GM21576 (cell line): Measurements from ENCODE around the gene TMEM272.

Experiments
- ATAC-seq: cut with Tn5 transposase; IDR thresholded peaks from one replicate; pipeline ENCODE4 v1.9.1; 2021; ENCODE audit warnings: mild to moderate bottlenecking, moderate library complexity; ENCODE audit not compliant: unreplicated experiment

TMEM272 gene, protein sequence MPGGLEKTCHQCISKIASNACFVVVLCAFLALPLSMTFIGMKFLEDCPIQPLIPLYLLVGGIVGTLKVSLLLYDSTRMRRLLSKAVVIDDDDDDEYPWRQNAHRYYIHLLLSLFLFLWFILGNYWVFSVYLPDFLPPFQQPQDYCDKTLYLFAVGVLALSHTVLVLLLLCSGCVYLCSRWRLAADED

DNA sequence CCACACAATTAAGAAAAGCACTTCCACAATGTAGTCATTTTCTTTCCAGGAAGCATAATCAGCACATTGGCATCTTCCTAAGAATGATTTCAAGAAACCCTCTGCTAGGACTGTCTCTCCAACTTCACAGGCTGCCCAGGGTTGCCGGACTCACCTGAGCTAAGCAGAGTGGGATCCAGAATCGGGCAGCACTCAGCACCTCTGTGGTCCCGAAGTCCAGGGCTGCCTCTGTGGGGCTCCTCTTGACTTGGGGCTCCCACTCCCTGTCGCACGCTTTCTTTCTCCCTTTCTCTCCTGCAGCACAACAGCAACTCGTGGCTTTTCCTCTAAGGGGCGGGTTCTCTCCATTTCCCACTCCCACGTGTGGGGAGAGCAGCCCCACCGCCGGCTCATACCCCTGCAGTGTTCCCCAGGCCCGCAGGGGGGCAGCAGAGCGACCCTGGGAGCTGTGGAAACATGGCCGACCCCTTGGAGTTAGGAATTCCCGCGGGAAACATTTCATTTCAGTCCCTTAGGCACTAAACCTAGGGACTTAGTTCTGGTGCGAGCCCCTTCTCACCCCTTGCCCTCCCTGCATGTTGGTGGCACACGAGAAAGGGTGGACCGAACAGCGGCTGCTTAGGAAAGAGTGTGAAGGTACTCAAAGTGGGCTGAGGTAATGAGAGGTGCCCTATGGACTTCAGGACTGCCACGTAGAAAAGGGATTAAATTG is at the start of gene TMEM272:
Gene TMEM272, minus strand, starts transcription at position 316 of the 712 bp plus-strand sequence. CDS start 6,647 bp downstream, outside the sequence.
- ATAC-seq: peak; percentile 53

DNA sequence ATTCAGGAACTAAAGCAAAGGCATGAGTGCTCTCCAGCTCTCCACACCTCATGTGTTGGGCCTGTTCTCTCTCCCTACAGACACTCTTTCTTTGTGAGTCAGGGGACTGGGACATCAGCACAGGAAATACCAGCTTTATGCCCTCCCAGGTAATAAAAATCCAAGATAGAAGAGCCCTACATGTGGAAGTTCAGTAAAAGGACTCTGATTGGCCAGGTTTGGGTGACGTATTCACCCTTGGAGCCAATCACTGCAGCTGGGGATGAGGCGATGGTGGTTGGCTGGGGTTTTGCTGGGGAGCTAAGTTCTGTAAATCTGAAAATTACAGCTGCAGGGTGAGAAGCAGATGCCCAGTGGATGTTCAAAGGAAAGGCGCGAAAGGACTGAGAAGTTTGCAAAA is 49.3 kb upstream of the TMEM272 start:
- no peak for ATAC-seq

DNA sequence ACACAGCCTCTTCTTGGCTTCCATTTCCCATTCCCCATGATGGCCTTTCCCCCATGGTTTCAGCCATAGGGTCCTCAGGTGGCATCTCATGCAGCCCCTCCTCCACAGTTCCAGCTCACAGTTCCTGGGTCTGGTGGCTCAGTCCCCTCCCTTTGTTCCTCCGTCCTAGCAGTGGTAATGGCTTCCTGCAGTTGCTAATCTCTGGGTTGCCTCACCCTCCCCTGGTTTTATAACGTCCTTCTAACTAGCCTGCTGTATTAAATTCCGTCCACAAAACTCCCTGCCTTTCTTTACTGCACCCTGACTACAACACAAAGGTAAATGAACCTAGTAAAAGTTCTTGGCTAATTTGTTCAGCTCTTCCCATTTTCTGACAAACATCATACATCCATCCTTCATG is 47.7 kb upstream of the TMEM272 start:
- ATAC-seq: no peak

DNA sequence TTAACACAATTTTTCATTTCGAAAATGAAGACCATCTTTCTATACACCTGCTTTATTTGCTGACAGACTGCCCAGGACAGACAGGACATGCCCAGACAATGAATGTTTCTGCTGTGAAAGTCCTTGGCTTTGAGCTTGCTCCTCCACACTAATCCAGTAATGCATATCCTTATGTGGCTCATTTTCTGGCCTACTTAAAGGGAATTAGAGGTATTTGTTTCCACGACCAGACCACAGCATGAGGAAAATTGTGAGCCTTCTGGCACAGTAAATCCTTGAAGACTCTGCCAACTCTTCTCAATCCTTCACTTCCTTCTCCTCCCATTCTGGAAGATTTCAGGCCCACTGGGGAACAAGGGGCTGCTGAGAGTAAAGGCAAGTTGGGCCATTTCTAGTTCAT is 42.5 kb upstream of the TMEM272 start:
- no peak for ATAC-seq

DNA sequence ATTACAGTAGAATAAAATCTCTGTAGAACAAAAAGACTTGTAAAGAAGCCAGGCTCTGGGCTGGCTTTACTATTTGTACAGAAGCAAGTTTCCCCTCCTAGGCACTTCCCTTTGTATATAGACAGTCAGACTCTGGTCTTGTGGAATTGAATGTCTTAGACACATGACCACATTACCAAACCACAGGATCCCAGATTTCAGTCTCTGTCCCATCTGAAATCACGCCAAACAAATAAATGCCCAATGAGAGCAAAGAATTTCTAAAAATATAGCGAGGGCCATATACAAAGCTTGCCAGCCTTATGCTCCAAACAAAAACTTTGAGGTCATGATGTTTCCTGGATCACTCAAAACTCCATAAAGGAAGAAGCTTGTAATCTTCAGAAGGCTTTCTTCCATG is 40.7 kb upstream of the TMEM272 start:
- ATAC-seq: no peak

DNA sequence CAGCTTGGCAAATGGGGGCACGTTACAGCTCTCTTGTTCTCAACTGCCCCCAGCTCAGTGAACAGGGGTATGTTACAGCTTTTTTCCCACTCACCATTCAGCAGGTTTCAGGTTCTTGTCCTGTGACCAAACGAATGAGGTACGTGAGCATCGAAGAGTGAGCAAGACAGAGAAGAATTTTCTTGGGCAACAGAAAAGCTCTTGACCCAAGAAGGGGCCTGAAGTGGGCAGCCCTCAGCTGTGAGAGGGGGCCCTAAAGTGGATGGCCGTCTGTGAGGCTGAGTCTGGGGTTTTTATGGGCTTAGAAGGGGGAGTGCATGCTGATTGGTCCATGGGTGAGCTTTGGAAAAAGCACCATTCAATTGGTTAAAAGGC is 38.2 kb upstream of the TMEM272 start:
- no peak for ATAC-seq

DNA sequence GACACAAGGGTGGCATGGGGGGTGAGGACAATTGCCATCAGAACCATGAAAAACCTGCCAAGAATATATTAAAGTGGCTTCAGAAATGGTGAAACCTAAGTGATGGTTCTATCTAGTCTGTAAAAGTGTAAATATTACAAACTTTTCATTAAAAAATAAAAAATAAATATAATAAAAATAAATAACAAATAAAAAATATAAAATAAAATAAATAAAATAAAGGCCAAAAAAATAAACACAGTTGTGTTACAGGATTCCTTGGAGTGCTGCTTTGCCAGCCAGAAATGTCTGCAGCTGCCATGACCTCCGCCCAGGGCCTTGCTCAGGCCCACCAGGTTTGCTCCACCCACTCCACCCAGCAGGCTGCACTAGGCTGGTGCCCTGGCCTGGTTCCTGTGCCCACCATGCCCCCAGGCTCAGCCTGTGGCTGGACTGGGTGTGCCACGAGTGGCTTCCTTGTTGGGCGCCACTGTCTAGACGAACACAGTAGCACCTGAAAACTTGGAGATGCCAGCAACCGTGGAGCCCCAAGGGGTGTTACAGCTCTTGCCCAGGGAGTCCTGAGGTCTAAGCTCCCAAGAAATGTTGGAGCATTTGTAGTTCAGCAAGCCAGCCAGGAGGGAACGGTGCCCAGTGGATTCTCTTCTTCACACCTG is 37.7 kb upstream of the TMEM272 start:
- ATAC-seq: no peak

DNA sequence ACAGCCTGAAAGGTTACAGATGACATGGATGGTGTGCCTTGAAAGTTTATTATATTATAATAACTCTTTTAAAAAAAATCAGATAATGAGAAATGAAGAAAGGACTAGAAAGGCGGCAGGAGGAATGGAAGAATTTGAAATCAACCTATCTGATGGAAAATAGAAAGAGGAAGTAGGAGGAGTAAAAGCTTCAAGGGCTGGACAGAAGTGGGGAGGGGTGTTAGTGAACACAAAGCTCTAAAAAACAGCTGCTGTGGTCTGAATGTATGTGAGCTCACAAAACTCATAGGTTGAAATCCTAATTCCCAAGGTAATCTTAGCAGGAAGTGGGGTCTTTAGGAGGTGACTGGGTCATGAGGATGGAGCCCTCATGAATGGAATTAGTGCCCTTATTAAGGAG is 36.3 kb upstream of the TMEM272 start:
- no peak for ATAC-seq

DNA sequence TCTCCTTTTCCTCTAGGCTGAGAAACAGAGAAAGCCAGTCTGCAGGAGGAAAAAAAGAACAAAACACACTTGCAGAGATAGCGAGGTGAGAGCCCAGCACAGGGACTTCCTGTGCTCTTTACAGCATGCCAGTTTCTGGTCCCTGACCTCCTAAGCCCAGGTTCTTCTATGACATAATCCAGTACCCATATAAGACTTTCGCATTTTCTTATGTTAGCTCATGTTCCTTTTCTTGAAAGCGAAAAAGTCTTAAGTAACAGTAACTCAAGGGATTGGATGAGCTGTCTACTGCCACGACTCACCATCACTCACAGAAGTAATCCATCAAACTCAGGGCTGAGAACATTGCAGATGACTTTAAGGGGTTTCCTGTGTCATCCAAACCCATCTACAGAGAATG is 34.2 kb upstream of the TMEM272 start:
- no peak for ATAC-seq

DNA sequence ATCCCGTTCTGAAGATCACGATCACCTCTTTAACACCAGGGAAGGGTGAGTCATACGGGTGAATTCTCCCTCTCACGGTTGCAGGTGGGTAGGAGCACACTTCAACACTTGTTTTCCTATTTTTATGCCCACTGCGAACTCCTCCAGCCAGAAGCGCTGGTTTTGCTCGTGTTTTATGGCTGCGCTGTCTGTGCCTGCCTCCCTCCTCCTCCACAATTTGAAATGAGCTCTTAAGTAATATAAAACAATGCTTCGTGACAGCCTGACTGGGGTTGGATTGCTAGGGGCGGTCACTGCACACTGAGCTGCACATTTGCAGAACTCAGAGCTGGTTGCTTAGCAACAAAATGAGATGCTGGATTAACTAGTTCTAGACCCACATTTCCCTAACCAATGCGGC is 29.7 kb upstream of the TMEM272 start:
- ATAC-seq: no peak

DNA sequence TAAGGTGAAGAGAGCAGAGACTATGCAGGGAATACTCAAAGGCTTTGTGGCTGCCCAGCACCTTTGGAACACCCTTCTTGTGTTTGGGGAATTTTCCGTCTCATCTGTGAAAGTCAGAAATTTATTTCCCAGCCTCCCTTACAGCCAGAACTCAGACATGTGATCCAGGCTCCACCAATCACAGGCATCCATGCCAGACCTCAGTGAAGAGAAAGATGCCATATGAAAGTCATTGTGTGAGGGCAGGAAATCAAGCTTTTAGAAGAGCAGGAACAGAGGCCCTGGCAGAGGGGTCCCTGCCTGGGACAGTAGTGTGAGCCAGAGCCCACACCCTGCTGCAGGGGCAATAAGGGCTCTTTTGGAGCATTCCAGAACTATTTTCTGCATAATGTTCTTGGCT is 28.9 kb upstream of the TMEM272 start:
- no peak for ATAC-seq

DNA sequence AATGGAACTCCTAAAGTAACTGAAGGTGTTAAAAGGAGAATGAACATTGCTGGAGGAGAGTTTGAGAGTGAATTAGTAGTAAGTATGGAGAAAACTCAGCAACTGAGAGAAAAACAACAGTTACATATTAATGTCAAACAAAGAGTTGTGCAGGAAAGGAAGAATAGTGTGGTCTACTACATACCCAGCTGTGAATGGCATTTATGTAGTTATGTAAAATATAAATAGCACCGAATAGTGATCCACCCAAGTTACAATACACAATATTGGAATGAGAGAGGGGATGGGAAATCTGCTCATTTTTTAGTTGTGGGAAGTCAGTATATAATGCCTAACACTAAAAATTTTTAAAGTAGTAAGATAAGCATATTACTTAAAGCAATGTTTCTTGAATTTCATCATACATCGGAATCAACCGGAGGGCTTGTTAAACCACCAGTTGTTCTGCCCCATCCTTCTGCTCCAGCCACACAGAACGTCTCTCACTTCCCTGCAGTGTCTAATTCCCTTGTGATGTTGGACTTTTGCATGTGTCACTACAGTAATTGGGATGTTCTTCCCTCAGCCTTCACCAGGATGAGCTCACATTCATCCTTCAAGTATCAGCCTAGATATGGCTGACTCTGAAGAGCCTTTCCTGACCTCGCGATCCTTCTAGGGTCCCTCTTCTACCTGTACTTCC is 28.3 kb upstream of the TMEM272 start:
- no peak for ATAC-seq

DNA sequence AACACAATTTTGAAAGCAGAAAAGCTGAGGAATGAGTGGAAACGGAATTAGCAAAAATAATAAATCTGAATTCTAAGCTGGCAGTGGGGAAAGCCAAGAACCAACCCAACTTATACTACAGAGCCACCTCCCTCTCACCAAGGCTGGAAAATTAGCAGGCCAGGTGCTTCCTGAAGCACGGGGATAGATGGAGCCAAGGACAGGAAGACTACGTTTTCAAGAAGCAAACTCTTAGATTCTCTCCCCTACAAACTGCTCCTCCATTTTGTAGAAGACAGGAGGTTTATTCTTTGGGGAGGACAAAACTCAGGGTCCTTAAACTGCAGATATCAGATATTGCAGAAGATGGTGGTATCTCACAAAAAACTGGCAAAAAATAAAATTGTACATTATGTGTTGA is 25.6 kb upstream of the TMEM272 start:
- no peak for ATAC-seq

DNA sequence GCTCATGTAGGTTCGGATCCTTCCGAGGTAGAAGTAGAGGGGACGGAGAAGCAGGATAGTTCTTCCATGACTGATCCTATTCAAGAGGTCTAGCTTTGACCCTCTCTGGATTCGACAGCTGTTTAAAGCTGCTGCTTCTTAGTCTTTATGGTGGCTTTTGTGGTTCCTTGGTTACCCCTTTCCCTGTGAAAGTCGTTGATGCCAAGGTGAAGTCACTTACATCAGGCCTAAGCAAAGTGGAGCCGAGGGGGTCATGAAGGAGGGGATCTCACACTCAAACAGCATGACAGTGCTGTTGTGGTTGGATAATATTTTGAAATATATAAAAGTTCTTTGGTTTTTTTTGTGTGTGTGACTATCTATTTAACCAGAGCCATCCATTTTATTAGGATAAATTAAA is 24.9 kb upstream of the TMEM272 start:
- ATAC-seq: no peak

DNA sequence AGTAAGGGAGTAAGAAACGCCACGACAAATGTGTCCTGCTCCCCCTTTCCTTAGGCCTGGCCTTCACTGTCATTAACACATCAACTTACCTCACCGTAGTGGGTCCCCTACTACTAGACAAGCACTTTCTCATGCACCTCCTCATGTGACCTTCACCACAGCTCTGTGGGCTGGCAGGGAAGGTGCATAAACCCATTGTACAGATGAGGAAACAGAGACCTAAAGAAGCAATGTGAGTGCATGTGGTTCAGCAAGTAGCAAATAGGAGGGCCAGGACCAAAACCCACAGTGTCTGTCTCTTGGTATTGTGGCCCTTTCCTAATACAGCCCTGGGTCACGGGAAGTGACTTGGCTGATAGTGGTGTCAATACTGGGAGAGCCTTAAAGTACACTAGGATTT is 22.1 kb upstream of the TMEM272 start:
- ATAC-seq: no peak

DNA sequence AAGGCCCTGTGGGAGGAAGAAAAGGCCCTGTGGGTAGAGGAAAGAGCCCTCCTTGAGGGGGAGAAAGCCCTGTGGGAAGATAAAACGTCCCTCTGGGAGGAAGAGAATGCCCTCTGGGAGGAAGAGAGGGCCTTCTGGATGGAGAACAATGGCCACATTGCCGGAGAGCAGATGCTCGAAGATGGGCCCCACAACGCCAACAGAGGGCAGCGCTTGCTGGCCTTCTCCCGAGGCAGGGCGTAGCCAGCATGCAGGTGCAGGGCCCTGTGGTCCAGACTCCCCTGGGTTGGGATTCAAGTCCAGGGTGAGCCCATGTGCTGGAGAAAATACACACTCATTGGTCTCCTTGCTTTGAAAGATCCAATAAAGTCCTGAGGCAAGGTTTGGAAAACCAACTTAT is 20.9 kb upstream of the TMEM272 start:
- ATAC-seq: no peak

DNA sequence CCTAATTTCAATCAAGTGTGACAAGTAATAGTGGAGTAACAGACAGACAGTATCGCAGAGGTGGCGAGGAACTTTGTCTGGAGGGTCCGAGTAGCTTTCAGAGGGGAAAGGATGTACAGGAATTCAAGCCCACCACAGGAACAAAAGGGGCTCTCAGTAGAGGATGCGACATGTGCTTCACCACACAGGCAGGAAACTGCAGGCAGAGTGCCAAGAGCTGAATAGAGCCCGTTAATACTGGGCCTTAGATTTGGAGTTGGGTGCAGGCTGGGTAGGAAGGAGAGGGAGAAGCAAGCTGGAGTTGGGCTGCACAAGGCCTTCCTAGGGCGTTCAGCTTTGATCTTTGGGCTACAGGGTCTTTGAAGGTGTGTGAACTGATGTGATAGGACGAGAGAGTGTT is 18.0 kb upstream of the TMEM272 start:
- ATAC-seq: no peak

DNA sequence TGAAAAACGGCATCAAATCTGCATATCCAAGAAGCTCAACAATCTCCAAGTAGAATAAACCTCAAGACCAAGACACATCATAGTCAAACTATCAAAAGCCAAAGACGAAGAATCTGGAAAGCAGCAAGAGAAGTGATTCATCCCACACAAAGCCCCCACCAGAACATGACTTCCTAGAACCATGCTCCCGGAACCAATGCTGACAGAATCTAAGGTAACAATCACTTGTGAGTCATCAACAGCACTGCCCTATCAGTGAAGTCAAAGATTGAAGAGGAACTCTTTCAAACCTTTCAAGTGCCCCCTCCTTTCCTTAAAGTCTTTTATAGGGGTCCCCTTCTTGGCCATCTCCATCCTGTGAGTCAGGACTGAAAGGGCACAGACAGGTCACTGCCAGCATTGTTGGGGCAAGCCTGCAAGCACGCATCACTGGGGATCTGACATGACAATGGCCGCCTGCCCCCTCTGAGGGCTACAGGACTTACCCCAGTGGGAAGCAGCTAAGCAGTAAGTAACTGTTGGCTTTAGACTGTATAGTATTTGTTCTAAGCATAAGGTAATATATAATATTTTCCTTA is 16.8 kb upstream of the TMEM272 start, which contains the start of gene CCDC70:
Gene CCDC70, plus strand, starts transcription at position 247 of the 578 bp plus-strand sequence. CDS start 3,443 bp downstream, outside the sequence.
- no peak for ATAC-seq

DNA sequence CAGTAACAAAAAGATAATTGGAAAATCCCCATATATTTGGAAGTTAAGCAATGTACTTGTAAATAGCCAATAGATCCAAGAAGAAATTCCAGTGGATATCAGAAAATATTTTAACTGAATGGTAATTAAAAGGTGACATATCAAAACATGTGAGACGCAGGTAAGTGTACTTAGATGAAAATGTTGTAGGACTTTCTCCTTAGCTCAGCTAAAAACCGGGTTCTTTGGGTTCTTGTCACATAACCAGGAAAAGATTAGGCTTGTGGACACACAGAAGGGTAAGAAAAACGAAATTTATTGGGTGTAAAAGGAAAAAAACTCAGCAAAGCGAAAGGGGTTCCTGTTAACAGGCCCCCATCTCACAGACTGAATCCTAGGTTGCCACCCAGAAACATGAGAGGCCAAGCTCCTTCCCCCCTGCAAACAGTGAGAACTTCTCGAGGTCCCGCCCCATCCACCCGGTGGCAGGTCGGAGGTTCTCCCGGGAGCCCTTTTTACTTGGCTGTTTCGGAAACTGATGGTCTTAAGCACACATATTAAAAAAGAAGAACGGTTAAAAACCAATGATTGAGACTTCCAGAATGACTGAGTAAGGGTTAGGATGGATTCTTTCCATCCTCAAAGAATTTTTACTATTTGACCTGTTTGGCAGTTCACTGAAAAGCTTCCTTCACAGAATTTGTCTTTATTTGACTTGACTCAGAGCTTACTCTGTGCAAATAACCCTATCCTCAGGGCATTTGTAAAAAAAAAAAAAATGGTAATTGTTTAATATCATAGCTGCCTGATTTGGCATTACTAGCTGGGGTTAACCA is 13.7 kb upstream of the TMEM272 start:
- ATAC-seq: no peak

DNA sequence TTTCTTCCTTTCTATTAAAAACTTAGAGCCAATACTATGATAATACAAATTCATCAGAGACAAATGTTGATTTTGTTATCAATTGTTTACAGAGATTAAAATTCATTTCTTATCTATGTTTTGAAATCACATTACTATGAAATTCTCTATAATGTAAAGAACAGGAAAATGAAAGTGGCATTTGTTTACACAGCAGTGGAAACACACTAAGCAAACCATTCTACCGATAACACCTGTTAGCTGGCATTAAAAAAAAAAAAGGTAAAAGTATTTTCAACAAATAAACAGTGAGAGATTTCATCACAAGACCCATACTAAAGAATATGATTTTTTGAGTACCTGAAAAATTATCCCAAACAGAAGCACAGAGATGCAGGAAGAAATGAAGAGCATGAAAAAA is 12.0 kb upstream of the TMEM272 start:
- no peak for ATAC-seq
